Endodermal cell (in vitro differentiated cells): ENCODE measurements around the gene REN. TPM values are rescaled to one million over a fixed set of nuclear protein-coding genes. Genes with fewer than 3 reads are reported as not detected.

ENCODE experiments used
- DNase-seq: peaks from one replicate; pipeline ENCODE4 v3.0.0-alpha.2; 2017
- H3K27ac ChIP-seq: 2 replicates; pipeline ENCODE4 v1.5.1; 2013; ENCODE audit warnings: mild to moderate bottlenecking, low read depth, low read length, moderate library complexity
- H3K27me3 ChIP-seq: 2 replicates; pipeline ENCODE4 v1.6.1; 2013; ENCODE audit warnings: mild to moderate bottlenecking, low read length, moderate library complexity; ENCODE audit not compliant: insufficient read depth, control insufficient read depth, poor library complexity, severe bottlenecking
- H3K36me3 ChIP-seq: 2 replicates; pipeline ENCODE4 v1.7.0; 2013; ENCODE audit warnings: mild to moderate bottlenecking, low read length, moderate library complexity; ENCODE audit not compliant: control insufficient read depth, insufficient read depth
- H3K4me1 ChIP-seq: one replicate; pipeline ENCODE4 v1.7.0; 2013; ENCODE audit warnings: low read length; ENCODE audit not compliant: control insufficient read depth, insufficient read depth
- H3K4me3 ChIP-seq: 2 replicates; pipeline ENCODE4 v1.5.1; 2013; ENCODE audit warnings: mild to moderate bottlenecking, low read length, moderate library complexity
- H3K9ac ChIP-seq: 2 replicates; pipeline ENCODE4 v1.6.1; 2013; ENCODE audit warnings: mild to moderate bottlenecking, low read length, moderate library complexity; ENCODE audit not compliant: poor library complexity, severe bottlenecking; ENCODE audit errors: extremely low read depth
- H3K9me3 ChIP-seq: 2 replicates; pipeline ENCODE4 v1.6.1; 2013; ENCODE audit warnings: mild to moderate bottlenecking, low read length, moderate library complexity; ENCODE audit not compliant: control insufficient read depth
- H3K27ac Mint-ChIP-seq: 2 replicates; pipeline ENCODE4 v1.8.0; 2020; ENCODE audit warnings: mixed read lengths
- H3K27me3 Mint-ChIP-seq: 2 replicates; pipeline ENCODE4 v1.8.0; 2021; ENCODE audit warnings: mild to moderate bottlenecking, mixed read lengths; ENCODE audit not compliant: insufficient read depth
- H3K36me3 Mint-ChIP-seq: 2 replicates; pipeline ENCODE4 v1.8.0; 2020; ENCODE audit warnings: low read depth, mixed read lengths
- H3K4me1 Mint-ChIP-seq: 2 replicates; pipeline ENCODE4 v1.8.0; 2020; ENCODE audit warnings: mixed read lengths
- H3K4me3 Mint-ChIP-seq: 2 replicates; pipeline ENCODE4 v1.8.0; 2020; ENCODE audit warnings: mild to moderate bottlenecking, moderate library complexity, mixed read lengths
- H3K9me3 Mint-ChIP-seq: 2 replicates; pipeline ENCODE4 v1.8.0; 2020; ENCODE audit warnings: mild to moderate bottlenecking, mixed read lengths
- WGBS, 2 experiments: methylation state at CpG; one replicate each; pipeline versions ENCODE4 v1.1.5 to v1.1.7; 2013; ENCODE audit warnings: missing lambda C conversion rate in 2 of 2, mixed read lengths in 1 of 2; ENCODE audit not compliant: insufficient coverage in 1 of 2, insufficient read length in 1 of 2; 5-methylcytosine and 5-hydroxymethylcytosine counted together
- total RNA-seq, 2 donors: library from RNA; stranded (reverse); fragmentation: NEBNext Ultra II Directional in 1 of 2; extraction: Animal tissue kit (Norgen Biotek cat#: 25700) in 1 of 2; gene quantifications; 2 replicates in 1 of 2; 3 replicates in 1 of 2; pipeline ENCODE4 v1.2.1, GENCODE V29; 2021
- TF ChIP-seq, protein P1 (sequence below): fragments of 200-600 bp; sonication (generic); conservative IDR thresholded peaks from 2 replicates; pipeline ENCODE4 v1.5.0; 2021; ENCODE audit warnings: antibody characterized with exemption, mild to moderate bottlenecking

REN gene
- total RNA-seq, 2 donors from 2014 or later, result not detected

DNA sequence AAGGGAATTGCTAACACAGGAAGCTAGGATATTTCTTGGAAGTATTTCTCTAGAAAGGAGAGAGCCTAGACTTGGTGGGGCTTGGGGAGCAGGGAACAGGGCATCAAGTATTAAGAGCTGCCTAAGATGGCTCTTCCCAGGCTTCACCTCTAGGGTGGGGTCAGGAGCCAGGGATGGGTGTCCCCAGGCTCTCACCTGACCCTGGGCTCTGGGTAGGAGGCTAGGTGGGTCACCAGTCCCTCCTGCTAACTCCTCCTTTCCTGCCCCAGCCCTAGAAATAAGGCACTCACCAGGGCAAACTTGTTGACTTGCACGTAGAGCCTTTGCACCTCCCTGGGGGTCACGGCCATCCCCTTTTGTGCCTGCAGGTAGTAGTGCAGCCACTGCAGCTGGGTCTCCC lies 29.3 kb downstream of the REN start:
- Mint-ChIP-seq H3K9me3 (no peaks in the 10 kb centered on the region), H3K4me3 (no peak overlapping the region), H3K27me3 (no peaks in the 10 kb centered on the region), H3K36me3 (peaks cover 13% of the 10 kb centered on the region), H3K27ac (no peak overlapping the region), H3K4me1 (no peaks in the 10 kb centered on the region)
- Histone ChIP-seq H3K27me3 (no peaks in the 10 kb centered on the region), H3K9me3 (no peaks in the 10 kb centered on the region), H3K36me3 (peaks cover 5% of the 10 kb centered on the region), H3K9ac (no peak overlapping the region), H3K4me3 (no peak overlapping the region), H3K27ac (no peak overlapping the region), H3K4me1 (no peaks in the 10 kb centered on the region)
- 79% methylated on average over 2 of the region's 2 CpGs; no CpG with 5 or more reads in 1 of the 2 experiments for WGBS, 2 experiments
- TF ChIP-seq, protein P1, sequence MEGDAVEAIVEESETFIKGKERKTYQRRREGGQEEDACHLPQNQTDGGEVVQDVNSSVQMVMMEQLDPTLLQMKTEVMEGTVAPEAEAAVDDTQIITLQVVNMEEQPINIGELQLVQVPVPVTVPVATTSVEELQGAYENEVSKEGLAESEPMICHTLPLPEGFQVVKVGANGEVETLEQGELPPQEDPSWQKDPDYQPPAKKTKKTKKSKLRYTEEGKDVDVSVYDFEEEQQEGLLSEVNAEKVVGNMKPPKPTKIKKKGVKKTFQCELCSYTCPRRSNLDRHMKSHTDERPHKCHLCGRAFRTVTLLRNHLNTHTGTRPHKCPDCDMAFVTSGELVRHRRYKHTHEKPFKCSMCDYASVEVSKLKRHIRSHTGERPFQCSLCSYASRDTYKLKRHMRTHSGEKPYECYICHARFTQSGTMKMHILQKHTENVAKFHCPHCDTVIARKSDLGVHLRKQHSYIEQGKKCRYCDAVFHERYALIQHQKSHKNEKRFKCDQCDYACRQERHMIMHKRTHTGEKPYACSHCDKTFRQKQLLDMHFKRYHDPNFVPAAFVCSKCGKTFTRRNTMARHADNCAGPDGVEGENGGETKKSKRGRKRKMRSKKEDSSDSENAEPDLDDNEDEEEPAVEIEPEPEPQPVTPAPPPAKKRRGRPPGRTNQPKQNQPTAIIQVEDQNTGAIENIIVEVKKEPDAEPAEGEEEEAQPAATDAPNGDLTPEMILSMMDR, result peak; percentile 40
- peak; percentile 63 for DNase-seq

DNA sequence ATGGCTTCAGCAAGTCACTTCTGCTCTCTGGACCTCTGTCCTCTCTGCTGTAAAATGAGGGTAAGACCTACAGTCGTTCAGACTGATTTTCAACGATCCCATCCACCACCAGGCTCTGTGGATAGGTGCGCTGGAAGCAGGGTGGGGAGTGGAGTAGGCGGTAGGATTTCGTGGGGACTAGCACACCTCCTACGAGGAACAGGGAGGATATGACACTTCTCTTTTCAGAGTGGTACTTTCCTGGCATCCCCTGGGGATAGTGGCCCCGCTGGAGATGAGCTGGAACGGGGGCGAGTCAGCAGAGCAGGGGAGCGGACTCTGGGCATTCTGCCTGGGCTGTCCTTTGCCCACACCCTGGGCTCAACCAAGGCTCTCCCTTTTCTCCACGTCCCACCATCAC lies 32.0 kb downstream of the REN start:
- WGBS, 2 experiments, result 86 to 100% methylated on average over 9 to 11 of the region's 11 CpGs
- Histone ChIP-seq H3K27ac (no peak overlapping the region), H3K4me1 (no peaks in the 10 kb centered on the region), H3K9me3 (no peaks in the 10 kb centered on the region), H3K4me3 (no peak overlapping the region), H3K9ac (no peak overlapping the region), H3K36me3 (peaks cover 5% of the 10 kb centered on the region), H3K27me3 (no peaks in the 10 kb centered on the region)
- H3K9me3 Mint-ChIP-seq, result no peaks in the 10 kb centered on the region
- no peak for DNase-seq
- peaks cover 3% of the 10 kb centered on the region for H3K4me1 Mint-ChIP-seq
- H3K4me3 Mint-ChIP-seq, result no peak overlapping the region
- TF ChIP-seq, protein P1, result no peak
- no peaks in the 10 kb centered on the region for H3K27me3 Mint-ChIP-seq
- H3K36me3 Mint-ChIP-seq, result peaks cover 10% of the 10 kb centered on the region
- no peak overlapping the region for H3K27ac Mint-ChIP-seq

DNA sequence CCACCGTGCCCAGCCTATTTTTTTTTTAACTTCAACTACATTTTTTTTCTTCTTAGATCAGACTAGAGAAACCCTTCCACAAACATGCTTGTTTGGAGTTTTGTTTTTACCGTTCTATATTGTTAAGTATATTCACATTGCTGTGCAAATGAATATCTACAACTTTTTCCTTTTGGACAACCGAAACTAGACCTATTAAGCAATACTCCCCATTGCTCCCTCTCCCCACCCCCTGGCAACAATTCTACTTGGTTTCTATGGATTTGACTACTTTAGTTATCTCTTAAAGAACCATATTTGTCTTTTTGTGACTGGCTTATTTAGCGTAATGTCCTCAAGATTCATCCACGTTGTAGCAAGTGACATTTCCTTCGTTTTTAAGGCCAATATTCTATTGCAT lies 33.4 kb downstream of the REN start:
- H3K4me3 ChIP-seq, result no peak overlapping the region
- Mint-ChIP-seq H3K4me1 (peaks cover 10% of the 10 kb centered on the region), H3K4me3 (no peak overlapping the region), H3K27me3 (no peaks in the 10 kb centered on the region), H3K9me3 (no peaks in the 10 kb centered on the region), H3K27ac (no peak overlapping the region), H3K36me3 (peaks cover 11% of the 10 kb centered on the region)
- TF ChIP-seq, protein P1, result no peak
- H3K4me1 ChIP-seq, result no peaks in the 10 kb centered on the region
- no peaks in the 10 kb centered on the region for H3K27me3 ChIP-seq
- H3K36me3 ChIP-seq, result peaks cover 16% of the 10 kb centered on the region
- H3K9ac ChIP-seq, result no peak overlapping the region
- H3K27ac ChIP-seq, result no peak overlapping the region
- no peak for DNase-seq
- H3K9me3 ChIP-seq, result no peaks in the 10 kb centered on the region
- WGBS, 2 experiments, result 91 to 100% methylated on average over 1 to 6 of the region's 6 CpGs
